GM15510 (cell line): Measurements from ENCODE around the gene VPS54.

Experiments
- POLR2A ChIP-seq: IDR thresholded peaks from 3 replicates; pipeline ENCODE4 v1.6.1; 2011; ENCODE audit warnings: borderline replicate concordance; ENCODE audit not compliant: insufficient read length; ENCODE audit errors: extremely low read depth

VPS54 gene

GRCh38 chr2:63871864-63872263 lies 147.4 kb downstream of the VPS54 start:
- TF ChIP-seq POLR2A: no peak

- no peak for TF ChIP-seq POLR2A
Observed at GRCh38 chr2:63870679-63871078, 148.5 kb downstream of the VPS54 start.

GRCh38 chr2:63866009-63866709 lies 153.1 kb downstream of the VPS54 start:
- no peak for TF ChIP-seq POLR2A

GRCh38 chr2:63865159-63865799 lies 153.9 kb downstream of the VPS54 start:
- no peak for TF ChIP-seq POLR2A

GRCh38 chr2:63863707-63864106 lies 155.5 kb downstream of the VPS54 start:
- no peak for TF ChIP-seq POLR2A

GRCh38 chr2:63862806-63863205 lies 156.4 kb downstream of the VPS54 start:
- TF ChIP-seq POLR2A: no peak

- TF ChIP-seq POLR2A: no peak
Observed at GRCh38 chr2:63861220-63861822, 157.9 kb downstream of the VPS54 start.

- TF ChIP-seq POLR2A: no peak
Observed at GRCh38 chr2:63858291-63858690, 160.9 kb downstream of the VPS54 start.

GRCh38 chr2:63856303-63856603 lies 163.0 kb downstream of the VPS54 start:
- TF ChIP-seq POLR2A: no peak

GRCh38 chr2:63855418-63856302 lies 163.6 kb downstream of the VPS54 start:
- no peak for TF ChIP-seq POLR2A

GRCh38 chr2:63853527-63854310 lies 165.5 kb downstream of the VPS54 start:
- no peak for TF ChIP-seq POLR2A

- no peak for TF ChIP-seq POLR2A
Observed at GRCh38 chr2:63851691-63852311, 167.4 kb downstream of the VPS54 start.

GRCh38 chr2:63850649-63851048 lies 168.6 kb downstream of the VPS54 start:
- TF ChIP-seq POLR2A: no peak

- no peak for TF ChIP-seq POLR2A
Observed at GRCh38 chr2:63850204-63850571, 169.0 kb downstream of the VPS54 start.
